ENCODE data around the gene SRL.
"Not testable (repeated sequence)": the region's sequence is repeated elsewhere in the genome, so short reads cannot be mapped to it uniquely, and the experiment has no call there.

The SRL gene

DNA sequence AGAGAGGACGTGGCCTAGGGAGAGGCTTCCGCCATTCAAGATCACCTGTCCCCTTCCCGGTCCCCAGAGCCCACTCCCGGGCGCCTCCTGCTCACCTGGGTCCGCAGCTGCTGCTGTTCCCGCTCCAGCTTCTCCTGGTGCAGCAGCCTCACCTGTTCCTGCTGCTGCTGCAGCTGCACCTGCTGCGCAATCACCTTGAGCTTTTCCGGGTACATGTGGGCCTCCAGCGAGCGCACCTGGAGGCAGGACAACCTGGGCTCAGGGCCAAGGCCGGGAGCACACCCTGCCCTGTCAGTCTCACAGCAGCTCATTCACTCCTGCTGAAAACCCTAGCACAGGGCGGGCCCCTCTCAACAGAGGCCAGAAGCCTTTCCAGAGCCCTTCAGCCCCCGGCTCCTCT lies 18.5 kb upstream of the SRL start:
- no peak for DNase-seq (ENCODE audit: low read depth)

DNA sequence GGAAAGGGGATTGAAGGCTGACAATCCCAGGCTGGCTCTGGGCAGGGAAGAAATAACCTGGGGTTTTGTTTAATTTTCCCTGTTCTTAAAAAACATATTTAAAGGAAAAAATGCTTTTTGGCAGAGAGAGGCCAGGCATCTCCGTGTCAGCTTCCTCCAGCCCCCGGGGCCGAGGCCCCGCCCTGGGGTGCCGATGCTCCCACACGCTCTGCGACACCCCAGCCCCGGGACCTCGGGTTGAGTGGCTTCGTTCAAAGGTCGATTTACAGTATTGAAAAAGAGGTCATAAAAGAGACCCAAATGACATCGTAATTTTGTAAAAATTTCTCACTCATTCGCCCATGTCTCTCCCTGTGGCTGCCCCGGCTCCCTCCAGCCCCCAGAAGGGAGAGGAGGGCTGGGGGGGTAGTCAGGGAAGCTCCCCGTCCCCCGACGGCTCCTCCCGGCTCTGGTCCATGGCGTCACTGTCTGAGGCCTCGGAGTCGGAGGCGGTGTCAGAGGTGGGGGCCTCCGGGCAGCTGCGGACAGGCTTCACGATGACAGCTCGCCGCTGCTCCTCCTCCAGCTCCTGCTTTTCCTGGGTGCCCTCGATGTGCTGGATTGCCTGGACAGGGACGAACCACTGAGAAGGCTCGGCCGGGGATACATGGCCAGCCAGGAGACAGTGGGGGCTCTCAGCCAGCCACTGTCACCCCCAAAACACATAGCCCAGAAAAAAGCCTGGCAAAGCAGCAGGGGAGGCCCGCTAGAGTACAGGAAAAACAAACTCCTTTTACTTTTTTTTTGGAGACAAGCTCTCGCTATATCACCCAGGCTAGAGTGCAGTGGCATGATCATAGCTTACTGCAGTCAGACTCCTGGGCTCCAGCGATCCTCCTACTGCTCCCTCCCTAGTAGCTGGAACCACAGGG lies 16.0 kb upstream of the SRL start:
- DNase-seq (ENCODE audit: low read depth) = no peak

DNA sequence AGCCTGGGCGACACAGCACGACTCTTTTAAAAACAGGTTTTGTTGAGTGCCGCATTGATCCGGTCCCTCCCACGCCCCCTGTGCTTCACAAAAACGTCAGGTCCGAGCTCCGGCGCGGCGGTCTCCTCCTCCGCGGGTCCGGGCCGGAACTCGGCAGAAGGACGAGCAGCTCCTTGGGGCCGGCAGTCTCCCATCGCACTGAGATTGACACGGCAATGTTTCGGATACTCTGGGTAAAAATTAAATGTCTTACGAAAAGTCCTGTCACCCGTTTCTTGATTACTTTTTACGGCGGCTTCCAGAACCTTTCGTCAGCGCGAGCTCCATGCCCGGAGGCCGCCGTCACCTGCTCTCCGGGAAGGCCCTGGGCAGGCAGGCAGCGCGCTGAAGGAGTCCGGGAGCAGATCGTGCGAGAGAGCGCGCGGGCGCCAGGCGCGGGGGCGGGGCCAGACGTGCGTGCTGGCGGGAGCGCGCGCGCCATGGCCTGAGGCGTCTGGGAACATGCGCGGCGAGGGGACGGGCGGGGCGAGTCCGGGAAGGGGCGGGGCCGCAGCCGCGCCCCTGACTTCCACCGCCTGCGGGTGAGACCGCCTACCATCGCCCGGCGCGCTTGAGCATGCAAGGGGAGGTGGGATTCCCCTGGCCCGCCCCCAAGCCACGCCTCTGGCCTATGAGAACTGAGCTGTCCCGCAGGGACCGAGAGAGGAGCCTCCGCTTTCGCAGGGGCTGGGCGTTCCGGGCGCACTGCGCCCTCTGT lies 11.7 kb upstream of the SRL start:
- DNase-seq (ENCODE audit: low read depth) = peak; percentile 99

DNA sequence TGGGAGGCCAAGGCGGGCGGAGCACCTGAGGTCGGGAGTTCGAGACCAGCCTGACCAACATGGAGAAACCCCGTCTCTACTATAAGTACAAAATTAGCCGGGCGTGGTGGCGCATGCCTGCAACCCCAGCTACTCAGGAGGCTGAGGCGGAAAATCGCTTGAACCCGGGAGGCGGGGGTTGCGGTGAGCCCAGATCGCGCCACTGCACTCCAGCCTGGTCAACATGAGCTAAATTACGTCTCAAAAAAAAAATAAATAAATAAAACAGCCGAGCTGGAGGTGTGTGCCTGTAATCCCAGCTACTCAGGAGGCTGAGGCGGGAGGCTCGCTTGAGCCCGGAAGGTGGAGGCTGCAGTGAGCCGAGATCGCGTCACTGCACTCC lies 11.1 kb upstream of the SRL start:
- DNase-seq (ENCODE audit: low read depth) = not testable (repeated sequence)

DNA sequence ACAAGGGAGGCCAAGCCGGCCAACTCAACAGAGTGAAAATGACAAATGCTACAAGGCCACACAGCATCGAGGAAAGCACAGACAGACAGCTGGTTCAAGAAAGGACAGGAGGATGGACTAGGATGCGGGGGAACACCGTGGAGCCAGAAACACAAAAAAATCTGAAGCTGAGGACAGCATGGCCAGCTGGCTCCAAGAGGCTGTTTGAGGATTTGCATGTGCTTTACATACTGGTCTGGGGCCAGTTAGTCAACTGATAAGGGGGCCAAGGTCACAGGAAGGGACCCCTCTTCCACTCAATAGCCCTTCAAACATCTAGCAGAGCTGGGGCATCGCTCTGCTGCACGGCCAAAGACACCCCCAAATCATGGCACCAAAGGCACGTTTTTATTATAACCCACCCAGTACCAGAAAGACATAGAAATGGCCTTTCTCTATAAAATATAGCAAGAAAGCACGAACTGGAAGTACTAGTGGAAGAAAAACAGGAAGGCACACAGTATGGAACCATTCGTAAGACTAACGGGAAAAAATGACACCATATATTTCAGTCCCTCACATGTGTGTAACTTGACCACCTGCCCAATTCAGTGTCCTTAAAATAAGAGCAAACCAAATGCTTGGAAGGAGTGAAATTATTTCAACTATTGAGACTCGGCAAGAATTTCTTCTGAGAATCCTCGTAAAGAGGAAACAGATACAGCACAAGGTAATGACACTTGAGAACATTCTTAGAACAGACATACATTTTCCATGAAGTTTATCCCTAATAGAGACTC lies 7.8 kb upstream of the SRL start:
- DNase-seq (ENCODE audit: low read depth) = no peak

DNA sequence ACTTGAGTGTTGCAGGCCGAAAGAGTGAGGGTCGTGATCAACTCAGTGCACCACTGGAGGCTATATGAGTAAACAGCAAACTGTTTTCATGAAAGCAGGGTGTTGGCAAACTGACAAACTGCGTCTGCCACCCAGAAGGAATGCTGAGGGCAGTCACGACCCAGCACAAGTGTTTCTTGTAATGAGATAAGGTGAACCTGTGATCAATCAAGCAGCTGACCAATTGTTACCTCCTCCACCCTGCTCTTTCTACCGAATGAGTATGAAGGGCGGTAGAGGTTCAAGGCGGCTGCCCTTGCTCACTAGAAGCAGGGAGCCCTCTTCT lies 5.5 kb upstream of the SRL start:
- DNase-seq (ENCODE audit: low read depth) = no peak

DNA sequence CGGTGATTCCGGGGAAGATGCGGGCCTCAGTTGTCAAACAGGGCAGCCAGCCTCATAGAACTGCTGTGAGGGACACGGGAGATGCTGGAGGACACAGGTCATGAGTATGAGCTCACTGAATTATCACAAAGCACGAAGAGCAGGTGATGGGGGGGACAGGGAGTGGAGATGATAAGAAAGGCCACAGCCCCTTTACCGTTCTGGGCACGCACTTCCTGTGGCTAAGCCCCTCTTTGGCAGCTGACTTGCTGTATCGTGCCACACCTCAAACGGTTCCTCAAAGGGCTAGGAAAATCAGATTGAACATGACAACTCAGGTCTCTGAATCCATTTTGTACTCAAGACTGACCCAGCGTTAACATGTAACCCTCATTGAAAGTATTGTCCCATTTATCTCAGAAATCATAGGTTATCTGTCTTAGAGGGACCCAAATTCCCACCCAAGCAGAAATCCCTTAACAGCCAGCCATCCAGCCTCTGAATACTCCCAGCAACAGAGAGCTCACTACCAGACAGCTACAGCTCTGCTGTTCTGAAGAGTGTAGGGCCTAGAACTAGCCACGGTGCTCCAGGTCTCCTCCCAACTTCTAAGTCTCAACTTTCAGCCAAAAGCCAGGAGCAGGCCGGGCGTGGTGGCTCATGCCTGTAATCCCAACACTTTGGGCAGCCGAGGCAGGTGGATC lies 5.0 kb upstream of the SRL start:
- no peak for DNase-seq (ENCODE audit: low read depth)

DNA sequence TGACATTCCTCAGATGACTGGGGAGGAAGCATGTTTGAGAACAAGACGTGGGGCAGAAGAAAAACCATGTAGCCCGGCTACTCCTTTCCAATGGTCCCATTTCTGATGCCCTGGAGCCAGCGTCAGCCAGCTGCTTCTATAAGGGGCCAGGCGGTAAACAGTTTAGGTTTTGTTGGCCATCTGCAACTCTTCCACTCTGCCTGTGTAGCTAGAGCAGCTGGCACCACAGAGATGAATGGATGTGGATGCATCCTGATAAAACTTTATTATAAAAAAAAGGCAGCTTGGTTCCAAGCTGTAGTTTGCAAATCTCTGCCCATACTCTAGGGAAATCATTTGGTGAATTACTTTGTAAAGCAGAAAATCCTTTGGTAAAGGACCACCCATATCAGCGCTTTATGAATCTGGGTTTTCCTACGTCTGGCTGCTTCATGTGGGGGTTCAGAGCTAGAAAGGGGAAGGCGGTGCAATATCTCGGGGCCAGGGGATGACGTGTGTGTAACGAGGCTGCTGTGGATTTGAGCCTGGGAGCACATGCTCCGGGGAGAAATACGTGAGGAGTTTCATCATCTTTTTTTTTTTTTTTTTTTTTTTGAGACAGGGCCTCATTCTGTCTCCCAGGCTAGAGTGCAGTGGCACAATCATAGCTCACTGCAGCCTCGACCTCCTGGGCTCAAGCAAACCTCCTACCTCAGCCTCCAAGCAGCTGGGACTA lies 3.4 kb upstream of the SRL start:
- no peak for DNase-seq (ENCODE audit: low read depth)

DNA sequence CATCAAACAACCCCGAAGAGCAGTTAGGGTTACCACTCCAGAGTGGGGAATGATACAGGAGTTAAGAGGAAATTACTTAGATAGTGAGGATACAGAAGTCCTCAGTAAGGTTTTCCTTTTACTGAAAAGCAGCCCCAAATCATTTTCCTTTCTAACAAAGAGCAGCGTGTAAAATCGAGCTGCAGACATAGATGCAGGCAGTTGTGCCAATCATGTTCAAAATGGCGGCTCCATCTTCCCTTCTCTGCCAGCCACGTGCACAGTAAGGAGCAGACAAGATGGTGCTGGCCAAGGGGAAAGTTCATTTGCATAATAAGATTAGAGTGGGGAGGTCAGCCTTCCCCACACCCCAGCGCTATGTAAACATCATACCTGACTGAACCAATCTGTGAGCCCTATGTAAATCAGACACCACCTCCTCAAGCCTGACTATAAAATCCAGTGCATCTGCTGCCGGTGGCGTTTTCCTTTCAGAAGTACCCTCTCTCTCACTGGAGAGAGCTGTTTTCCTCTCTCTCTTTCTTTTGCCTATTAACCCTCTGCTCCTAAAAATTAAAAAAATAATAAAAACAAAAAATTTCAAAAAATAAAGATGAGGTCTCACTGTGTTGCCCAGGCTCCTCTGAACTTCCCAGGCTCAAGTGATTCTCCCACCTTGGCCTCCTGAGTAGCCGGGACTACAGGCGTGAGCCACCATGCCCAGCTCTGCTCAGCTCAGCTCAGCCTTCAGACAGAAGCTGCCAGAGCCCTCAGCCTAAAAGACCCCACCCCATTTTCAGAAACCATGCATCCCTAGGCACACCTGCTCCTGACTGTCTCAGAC lies 2.6 kb upstream of the SRL start:
- no peak for DNase-seq (ENCODE audit: low read depth)

DNA sequence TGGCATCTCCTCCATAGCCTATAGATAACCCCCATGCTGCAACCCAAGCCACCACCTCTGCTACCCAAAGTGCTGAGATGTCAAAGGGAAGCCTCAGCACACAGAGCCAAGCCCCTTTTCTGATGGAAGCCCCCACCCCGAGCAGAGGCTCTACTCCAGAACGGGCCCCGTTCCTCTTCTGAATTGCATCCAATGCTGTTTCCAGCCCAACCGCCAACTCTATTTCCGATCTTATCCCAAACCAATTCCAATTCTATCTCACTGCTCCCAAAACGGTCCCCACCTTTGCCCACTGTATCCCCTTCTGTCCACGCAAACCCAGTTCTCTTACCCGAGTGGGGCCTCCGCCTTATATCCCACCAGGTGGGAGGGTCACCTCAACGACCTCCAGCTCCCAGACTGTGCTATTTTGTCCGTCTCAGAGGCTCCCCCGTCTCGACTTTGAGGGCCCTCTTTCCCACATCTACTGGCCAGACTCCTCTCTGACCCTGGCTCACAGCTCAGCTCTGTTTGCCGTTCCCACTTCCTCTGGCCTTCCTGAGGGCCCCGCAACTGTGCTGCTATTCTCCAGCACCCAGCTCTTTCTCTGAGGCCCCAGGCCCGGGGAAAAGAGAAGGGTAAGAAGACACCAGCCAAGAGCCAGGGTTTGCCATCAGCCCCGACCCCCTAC lies 487 bp downstream of the SRL start:
- no peak for DNase-seq (ENCODE audit: low read depth)

DNA sequence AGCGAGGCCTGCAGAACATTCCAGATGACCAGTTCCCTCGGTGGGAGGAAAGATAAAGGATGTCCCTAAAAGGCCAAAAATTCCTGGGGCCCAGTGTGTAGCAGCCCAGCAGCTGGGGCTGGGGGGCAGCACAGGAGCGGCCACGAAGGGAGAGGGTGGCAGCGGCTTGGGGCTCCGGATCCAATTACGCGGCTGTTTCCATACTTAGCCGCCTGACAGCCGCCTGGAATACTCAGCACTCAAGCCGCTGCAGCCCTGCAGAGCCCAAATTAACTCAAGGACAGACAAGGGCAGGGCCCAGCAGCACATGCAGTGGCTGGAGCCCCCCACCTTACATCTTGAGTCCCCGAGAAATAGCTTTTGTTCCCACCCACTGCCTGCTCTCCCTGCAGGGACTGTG lies 1.3 kb downstream of the SRL start:
- no peak for DNase-seq (ENCODE audit: low read depth)

DNA sequence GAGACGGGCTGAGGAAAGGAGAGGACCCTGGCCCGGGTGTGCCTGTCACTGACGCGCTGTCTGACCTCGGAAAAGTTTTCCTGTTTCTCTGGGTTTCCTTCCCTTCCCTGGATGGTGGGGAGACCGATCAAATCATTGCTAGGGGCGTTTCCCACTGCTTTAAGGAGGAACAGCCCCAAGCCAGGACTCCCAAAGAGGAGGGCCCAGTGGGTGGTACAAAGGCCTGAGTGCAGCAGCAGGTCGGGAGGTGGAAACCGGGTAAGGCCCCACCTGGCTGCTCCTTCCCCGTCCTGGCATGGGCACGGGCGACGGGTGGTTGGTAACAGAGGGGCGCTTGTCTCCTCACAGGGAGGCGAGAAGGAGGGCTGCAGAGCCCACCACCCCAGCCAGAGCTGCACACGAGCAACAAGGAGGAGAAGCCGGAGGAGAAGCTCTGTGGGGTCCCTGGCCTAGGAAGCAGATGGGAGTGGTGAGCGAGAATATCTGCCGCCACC lies 2.2 kb downstream of the SRL start:
- DNase-seq (ENCODE audit: low read depth) = no peak

DNA sequence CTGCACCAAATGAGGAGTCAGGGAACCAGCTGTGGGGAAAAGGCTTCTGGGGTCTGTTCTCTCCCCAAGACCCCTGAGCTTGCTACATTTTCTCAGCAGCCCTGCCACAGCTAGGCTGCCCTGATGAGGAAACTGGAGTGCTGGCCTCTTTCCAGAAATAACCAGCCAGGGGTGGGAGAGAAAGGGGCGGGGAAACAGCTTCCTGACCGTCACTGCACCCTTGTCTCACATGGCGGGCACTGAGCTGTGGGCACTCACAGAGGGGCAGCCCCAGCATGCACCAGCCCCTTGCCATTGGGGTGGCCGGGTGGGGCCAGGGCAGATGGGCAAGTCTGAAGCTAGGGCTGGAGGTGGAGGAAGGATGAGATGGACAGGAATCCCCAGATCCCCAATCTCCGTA lies 2.9 kb downstream of the SRL start:
- no peak for DNase-seq (ENCODE audit: low read depth)

DNA sequence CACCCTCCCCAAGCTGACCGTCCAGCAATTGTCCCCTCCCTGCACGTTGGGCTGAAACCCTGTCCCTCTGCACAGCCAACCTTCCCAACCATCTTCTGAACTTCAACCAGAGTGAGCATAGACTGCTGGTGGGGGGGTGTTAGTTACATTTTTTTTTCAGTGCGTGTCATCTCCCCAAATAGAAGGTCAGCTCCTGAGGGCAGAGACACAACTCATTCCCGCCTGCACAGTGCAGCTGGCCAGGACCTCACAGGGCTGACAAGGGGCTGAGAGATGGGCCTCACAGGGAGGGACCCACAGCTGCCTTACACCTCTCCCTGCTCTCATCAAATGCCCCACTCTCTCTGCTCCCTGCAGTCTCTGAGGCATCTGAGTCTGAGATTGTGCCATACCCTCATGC lies 8.4 kb downstream of the SRL start:
- no peak for DNase-seq (ENCODE audit: low read depth)

DNA sequence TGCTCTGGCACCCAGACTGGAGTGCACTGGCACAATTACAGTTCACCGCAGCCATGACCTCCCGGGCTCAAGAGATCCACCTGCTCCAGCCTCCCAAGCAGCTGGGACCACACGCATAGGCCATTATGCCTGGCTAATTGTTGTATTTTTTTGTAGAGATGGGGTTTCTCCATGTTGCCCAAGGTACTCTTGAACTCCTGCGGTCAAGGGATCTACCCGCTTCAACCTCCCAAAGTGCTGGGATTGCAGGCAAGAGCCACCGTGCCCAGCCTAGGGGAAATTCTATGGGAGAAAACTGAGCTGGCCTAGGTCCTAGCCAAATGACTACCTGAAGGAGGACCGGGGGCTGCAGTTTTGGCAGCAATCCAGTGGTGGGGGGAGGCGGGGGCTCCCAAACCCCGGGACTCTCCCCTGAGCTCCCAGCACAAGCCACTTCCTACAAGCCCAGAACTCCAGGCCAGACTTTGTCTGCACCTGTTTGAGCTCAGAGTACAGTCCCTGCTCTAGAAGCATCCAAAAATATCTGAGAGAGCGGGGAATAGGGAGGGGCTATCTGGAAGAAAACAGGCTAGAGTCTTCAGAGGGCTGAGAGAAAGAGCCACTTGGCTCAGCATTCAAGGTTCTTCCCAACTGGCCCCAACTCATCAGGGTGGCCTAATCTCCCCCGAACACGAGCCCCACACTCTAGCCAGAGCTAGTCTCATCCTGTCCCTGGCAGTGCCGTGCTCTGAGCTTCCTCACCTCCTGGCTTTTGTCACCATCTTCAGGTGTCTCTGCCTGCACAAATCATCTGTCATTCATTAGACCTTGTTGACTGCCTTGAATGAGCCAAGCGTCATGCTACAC lies 9.1 kb downstream of the SRL start:
- no peak for DNase-seq (ENCODE audit: low read depth)

DNA sequence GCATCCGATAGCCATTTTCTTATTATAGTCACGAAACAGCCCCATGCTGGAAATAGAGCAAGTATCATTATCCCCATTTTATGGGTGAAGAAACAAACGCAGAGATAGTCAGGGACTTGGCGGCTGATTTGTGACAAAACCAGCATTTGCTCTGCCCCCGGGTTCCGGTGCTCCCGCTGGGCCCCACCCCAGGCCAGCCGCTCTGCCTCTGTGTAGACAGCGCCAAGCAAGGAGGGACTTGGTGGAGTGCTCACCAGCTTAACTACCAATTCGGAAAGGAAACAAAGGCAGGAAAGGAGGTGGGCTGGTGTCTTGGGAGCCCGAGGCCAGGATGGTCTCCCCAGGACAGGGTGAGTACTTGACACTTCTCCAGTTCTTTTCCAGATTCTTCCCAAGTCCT lies 10.0 kb downstream of the SRL start:
- no peak for DNase-seq (ENCODE audit: low read depth)

DNA sequence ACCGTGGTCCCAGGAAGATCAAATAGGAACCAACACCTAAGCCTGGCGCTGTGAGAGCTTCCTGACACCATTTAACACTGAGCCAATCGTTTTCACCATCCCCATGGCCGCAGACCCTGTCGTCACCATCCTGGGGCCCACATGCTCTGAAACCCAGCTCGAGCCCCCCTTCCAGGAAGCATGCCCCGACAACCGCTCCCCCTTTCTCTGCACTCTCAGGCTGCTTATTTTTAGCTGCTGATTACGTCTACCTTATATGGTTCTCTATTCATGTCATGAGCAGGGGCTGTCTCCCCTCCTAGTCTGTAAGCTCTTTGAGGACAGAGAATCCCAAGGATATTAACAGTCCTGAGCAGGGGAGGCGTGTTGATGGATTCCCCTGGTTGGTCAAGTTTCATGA lies 10.5 kb downstream of the SRL start:
- no peak for DNase-seq (ENCODE audit: low read depth)

DNA sequence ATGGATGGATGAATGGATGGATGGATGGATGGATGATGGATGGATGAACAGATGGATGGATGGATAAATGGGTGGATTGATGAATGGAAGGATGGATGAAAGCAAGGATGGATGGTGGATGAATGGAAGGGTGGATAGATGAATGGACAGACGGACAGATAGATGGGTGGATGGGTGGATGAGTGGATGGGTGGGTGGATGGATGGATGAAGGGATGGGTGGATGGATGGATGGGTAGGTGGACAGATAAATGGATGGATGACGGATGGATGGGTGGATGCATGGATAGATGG lies 14.9 kb downstream of the SRL start:
- no peak for DNase-seq (ENCODE audit: low read depth)

All from T-helper 22 cell (primary cell).